ENCODE measurements around the gene CERS6. TPM values are rescaled to one million over a fixed set of nuclear protein-coding genes. Genes with fewer than 3 reads are reported as not detected.

Gene CERS6
- total RNA-seq, 1 experiment from 2014 or later = 30.3 TPM

GRCh38 chr2:168752361-168752760 is 296.3 kb downstream of the CERS6 start:
- no peak for TF ChIP-seq POLR2AphosphoS5 (IDR thresholded peaks at IDR 0.05; ENCODE audit: low read depth, low read length)
- TF ChIP-seq SIN3A (IDR thresholded peaks at IDR 0.05; ENCODE audit: borderline replicate concordance, insufficient read depth, low read depth, low read length) = no peak
- no peak for TF ChIP-seq CTCF (IDR thresholded peaks at IDR 0.05)
- no peak for TF ChIP-seq TCF7L2 (IDR thresholded peaks at IDR 0.05; ENCODE audit: low read depth, low read length)
- no peak for TF ChIP-seq REST (IDR thresholded peaks at IDR 0.05; ENCODE audit: insufficient read depth in 1 of 2, low read depth in 2 of 2, low read length in 1 of 2)
- POLR2A ChIA-PET = interaction anchor here (0.8 kb wide), 1 partner anchor 483 kb away, joined by 9 read pairs; no protein-coding TSS in a partner anchor
- H3K27ac ChIP-seq (ENCODE audit: low read length) = no peak overlapping the region
- intact Hi-C loops (cut with micrococcal nuclease; ENCODE audit: unreplicated experiment) = loop anchor here (10.0 kb wide), 1 partner anchor 298 kb away; the partner anchor contains the start of gene CERS6
- CTCF ChIA-PET = no interaction called here
- no peak overlapping the region for H3K4me3 ChIP-seq (ENCODE audit: low read depth in 2 of 2, low read length in 2 of 2)
- no peaks in the 10 kb centered on the region for H3K27me3 ChIP-seq (ENCODE audit: control insufficient read depth, insufficient read depth, low read length)
- no peaks in the 10 kb centered on the region for H3K4me1 ChIP-seq (ENCODE audit: control insufficient read depth, insufficient read depth, low read length)
- ATAC-seq (no peak), DNase-seq (ENCODE audit: low read depth, low spot score) (no peak)
- no peaks in the 10 kb centered on the region for H3K36me3 ChIP-seq (ENCODE audit: control insufficient read depth, insufficient read depth, low read length)
- in situ Hi-C loops (cut with HindIII; ENCODE audit: low pct_unique_long_range_greater_than_20kb, low sequenced_read_pairs) = no loop called here
- no peaks in the 10 kb centered on the region for H3K9me3 ChIP-seq (ENCODE audit: control insufficient read depth, insufficient read depth, low read depth, low read length)
- no TSS peak for BruUV-seq (replicated peaks)

- no TSS peak for BruUV-seq (replicated peaks)
- Histone ChIP-seq H3K27ac (ENCODE audit: low read length) (no peak overlapping the region), H3K4me1 (ENCODE audit: control insufficient read depth, insufficient read depth, low read length) (no peaks in the 10 kb centered on the region), H3K36me3 (ENCODE audit: control insufficient read depth, insufficient read depth, low read length) (no peaks in the 10 kb centered on the region), H3K4me3 (ENCODE audit: low read depth in 2 of 2, low read length in 2 of 2) (no peak overlapping the region), H3K27me3 (ENCODE audit: control insufficient read depth, insufficient read depth, low read length) (no peaks in the 10 kb centered on the region), H3K9me3 (ENCODE audit: control insufficient read depth, insufficient read depth, low read depth, low read length) (no peaks in the 10 kb centered on the region)
- DNase-seq (ENCODE audit: low read depth, low spot score) = no peak
- no peak for TF ChIP-seq SIN3A (IDR thresholded peaks at IDR 0.05; ENCODE audit: borderline replicate concordance, insufficient read depth, low read depth, low read length)
- no peak for TF ChIP-seq CTCF (IDR thresholded peaks at IDR 0.05)
- TF ChIP-seq POLR2AphosphoS5 (IDR thresholded peaks at IDR 0.05; ENCODE audit: low read depth, low read length) = no peak
- TF ChIP-seq TCF7L2 (IDR thresholded peaks at IDR 0.05; ENCODE audit: low read depth, low read length) = no peak
- no peak for TF ChIP-seq REST (IDR thresholded peaks at IDR 0.05; ENCODE audit: insufficient read depth in 1 of 2, low read depth in 2 of 2, low read length in 1 of 2)
- ATAC-seq = no peak
- intact Hi-C loops (cut with micrococcal nuclease; ENCODE audit: unreplicated experiment) (loop anchor here (10.0 kb wide), 1 partner anchor 299 kb away; the partner anchor contains the start of gene CERS6), in situ Hi-C loops (cut with HindIII; ENCODE audit: low pct_unique_long_range_greater_than_20kb, low sequenced_read_pairs) (no loop called here)
- ChIA-PET CTCF (no interaction called here), POLR2A (no interaction called here)
These were observed 297.8 kb downstream of the CERS6 start for GRCh38 chr2:168753765-168754329.
